HG03565 (cell line): ENCODE results near the gene GP1BB.

ENCODE experiments used
- ATAC-seq: cut with Tn5 transposase; IDR thresholded peaks from one replicate; pipeline ENCODE4 v1.9.1; 2021; ENCODE audit warnings: mild to moderate bottlenecking, moderate library complexity; ENCODE audit not compliant: unreplicated experiment

GP1BB gene

GRCh38 chr22:19739911-19740449, 16.6 kb downstream of the GP1BB start:
- no peak for ATAC-seq

GRCh38 chr22:19740586-19740985, 17.2 kb downstream of the GP1BB start:
- ATAC-seq, result no peak

- ATAC-seq, result no peak
Measured at GRCh38 chr22:19741053-19741452, 17.7 kb downstream of the GP1BB start.

- no peak for ATAC-seq
Measured at GRCh38 chr22:19742160-19743066, 19.1 kb downstream of the GP1BB start.

- no peak for ATAC-seq
Measured at GRCh38 chr22:19743081-19743480, 19.7 kb downstream of the GP1BB start.

- ATAC-seq, result no peak
Measured at GRCh38 chr22:19743651-19744050, 20.3 kb downstream of the GP1BB start.

- no peak for ATAC-seq
Measured at GRCh38 chr22:19744350-19745006, 21.1 kb downstream of the GP1BB start.

GRCh38 chr22:19745155-19746101, 22.1 kb downstream of the GP1BB start:
- ATAC-seq, result no peak

- ATAC-seq, result no peak
Measured at GRCh38 chr22:19746726-19747125, 23.4 kb downstream of the GP1BB start.

- ATAC-seq, result no peak
Measured at GRCh38 chr22:19747551-19747950, 24.2 kb downstream of the GP1BB start.

GRCh38 chr22:19748139-19748538, 24.8 kb downstream of the GP1BB start:
- no peak for ATAC-seq

GRCh38 chr22:19748991-19749664, 25.8 kb downstream of the GP1BB start:
- ATAC-seq, result no peak

- ATAC-seq, result no peak
Measured at GRCh38 chr22:19749876-19750275, 26.5 kb downstream of the GP1BB start.

- ATAC-seq, result no peak
Measured at GRCh38 chr22:19750507-19751490, 27.5 kb downstream of the GP1BB start.

- ATAC-seq, result no peak
Measured at GRCh38 chr22:19751497-19752245, 28.3 kb downstream of the GP1BB start.

GRCh38 chr22:19753090-19753842, 29.9 kb downstream of the GP1BB start:
- ATAC-seq, result no peak

GRCh38 chr22:19753996-19754700, 30.8 kb downstream of the GP1BB start:
- ATAC-seq, result no peak
